Endothelial cell of hepatic sinusoid (primary cell): ENCODE results near the gene KCNK7.

Experiments
- in situ Hi-C: cut with HindIII; loops from 2 replicates; pipeline ENCODE4 v1.10.0; 2017; ENCODE audit warnings: low sequenced_read_pairs

KCNK7 gene

GRCh38 chr11:65558930-65559509, 36.6 kb downstream of the KCNK7 start:
- in situ Hi-C loops: loop anchor here (5.0 kb wide), 1 partner anchor 78 kb away; the partner anchor contains the start of gene SIPA1

GRCh38 chr11:65558002-65558929, 37.3 kb downstream of the KCNK7 start, which contains the start of gene LTBP3:
Gene LTBP3, minus strand, starts transcription at chr11:65558359. Its CDS starts 400 bp downstream, at chr11:65557959.
- in situ Hi-C loops: loop anchor here (5.0 kb wide), 1 partner anchor 79 kb away; the partner anchor contains the start of gene SIPA1

GRCh38 chr11:65557280-65558001, 38.2 kb downstream of the KCNK7 start:
- in situ Hi-C loops: loop anchor here (5.0 kb wide), 1 partner anchor 80 kb away; the partner anchor contains the start of gene SIPA1

GRCh38 chr11:65556470-65557279, 38.9 kb downstream of the KCNK7 start:
- in situ Hi-C loops: loop anchor here (5.0 kb wide), 1 partner anchor 81 kb away; the partner anchor contains the start of gene SIPA1

GRCh38 chr11:65555693-65556231, 39.8 kb downstream of the KCNK7 start:
- in situ Hi-C loops: loop anchor here (5.0 kb wide), 1 partner anchor 82 kb away; the partner anchor contains the start of gene SIPA1

GRCh38 chr11:65554842-65555430, 40.7 kb downstream of the KCNK7 start:
- in situ Hi-C loops: loop anchor here (5.0 kb wide), 1 partner anchor 82 kb away; the partner anchor contains the start of gene SIPA1

- in situ Hi-C loops: no loop called here
Observed at GRCh38 chr11:65554057-65554818, 41.4 kb downstream of the KCNK7 start.

GRCh38 chr11:65553301-65554001, 42.1 kb downstream of the KCNK7 start:
- in situ Hi-C loops: no loop called here

GRCh38 chr11:65552388-65552951, 43.1 kb downstream of the KCNK7 start:
- in situ Hi-C loops: no loop called here

GRCh38 chr11:65551572-65552387, 43.8 kb downstream of the KCNK7 start:
- in situ Hi-C loops: no loop called here

- in situ Hi-C loops: no loop called here
Observed at GRCh38 chr11:65549096-65549495, 46.5 kb downstream of the KCNK7 start.

GRCh38 chr11:65548395-65548794, 47.2 kb downstream of the KCNK7 start:
- in situ Hi-C loops: no loop called here

- in situ Hi-C loops: no loop called here
Observed at GRCh38 chr11:65547446-65548125, 48.0 kb downstream of the KCNK7 start.

- in situ Hi-C loops: no loop called here
Observed at GRCh38 chr11:65546217-65546958, 49.2 kb downstream of the KCNK7 start.

- in situ Hi-C loops: no loop called here
Observed at GRCh38 chr11:65545853-65546216, 49.8 kb downstream of the KCNK7 start.
